CD4-positive, alpha-beta T cell treated with Interleukin-15 for 1 hour (primary cell): ENCODE data around the gene PBOV1.

ENCODE experiments used
- DNase-seq: peaks from one replicate; pipeline ENCODE4 v3.0.0-alpha.2; 2020

The PBOV1 gene

DNA sequence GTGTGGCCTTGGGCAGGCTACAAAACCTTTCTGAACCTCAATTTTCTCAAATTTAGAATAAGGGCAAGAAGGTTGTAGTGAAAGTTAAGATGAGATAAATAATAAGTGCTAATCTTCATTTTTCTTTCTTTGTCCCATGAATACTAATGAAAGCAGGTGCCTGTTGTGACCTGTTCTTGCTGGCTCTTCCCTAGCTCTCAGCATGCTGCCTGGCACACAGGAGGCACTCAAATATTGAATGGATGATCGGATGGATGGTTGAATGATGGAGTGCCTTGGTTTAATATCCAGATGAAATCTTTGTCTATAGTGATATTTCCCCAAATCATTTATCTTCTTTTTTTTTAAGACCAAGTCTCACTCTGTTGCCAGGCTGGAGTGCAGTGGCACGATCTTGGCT, 15.0 kb downstream of the PBOV1 start:
- DNase-seq: no peak

DNA sequence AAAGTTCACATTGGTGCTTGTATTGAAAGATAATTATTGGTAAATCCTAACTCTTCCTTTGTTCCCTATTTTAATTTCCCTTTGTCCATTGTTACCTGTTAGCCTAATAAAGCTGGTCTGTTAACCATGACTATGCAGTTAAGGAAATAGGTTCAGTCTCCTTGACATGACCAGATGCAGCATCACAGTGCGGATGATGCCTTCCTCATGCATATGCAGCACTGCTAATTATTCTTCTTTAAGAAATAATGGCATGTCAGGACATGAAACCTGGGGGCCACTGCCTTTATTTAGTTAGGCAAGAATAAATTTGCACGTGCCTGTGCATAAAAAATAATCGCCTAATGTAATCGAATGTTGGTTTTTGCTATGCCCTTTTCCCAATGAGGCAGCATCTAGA, 16.5 kb downstream of the PBOV1 start:
- no peak for DNase-seq

DNA sequence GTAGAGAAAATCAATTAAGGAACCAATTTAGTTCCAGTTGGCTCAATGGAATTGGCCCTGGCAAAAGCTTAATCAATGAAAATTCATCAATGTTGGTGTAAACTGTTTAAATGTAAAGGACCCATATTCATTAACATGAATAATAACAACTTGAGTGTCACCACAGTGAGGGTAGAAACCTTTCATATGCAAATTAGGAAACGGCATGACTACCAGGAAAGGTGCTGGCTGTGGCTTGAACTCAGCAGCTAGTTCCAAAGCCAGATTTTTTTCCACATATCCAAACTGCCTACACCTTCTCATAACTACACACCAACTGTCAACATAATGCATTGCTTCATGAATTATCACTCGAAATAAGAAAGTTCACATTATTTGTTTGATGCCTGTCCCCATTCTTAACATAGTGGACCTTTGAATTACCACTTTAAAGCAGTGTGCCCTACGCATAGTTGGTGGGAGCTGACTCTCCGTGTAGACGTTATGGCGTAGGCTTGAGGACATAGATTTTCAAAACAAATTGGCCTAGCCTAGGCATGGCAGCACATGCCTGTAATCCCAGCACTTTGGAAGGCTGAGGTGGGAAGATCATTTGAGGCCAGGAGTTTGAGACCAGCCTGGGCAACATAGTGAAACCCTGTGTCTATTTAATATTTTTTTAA, 19.7 kb downstream of the PBOV1 start:
- no peak for DNase-seq

DNA sequence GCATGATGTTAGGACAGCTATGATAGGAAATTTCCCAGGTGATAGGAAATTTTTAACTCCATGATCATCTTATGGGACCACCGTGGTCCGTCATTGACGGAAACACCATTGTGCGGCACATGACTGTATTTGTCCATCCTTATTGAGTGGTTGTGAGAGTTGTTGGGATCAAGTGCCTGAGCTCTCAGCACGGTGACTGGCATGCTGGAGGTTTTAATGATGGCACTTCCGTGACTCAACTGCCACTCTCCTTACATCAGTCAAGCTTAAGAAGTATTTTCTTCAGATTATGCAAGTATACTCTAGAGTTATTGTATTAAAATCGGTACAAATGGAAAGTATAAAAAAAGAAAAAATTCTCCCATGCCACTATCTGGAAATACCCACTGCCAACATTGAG, 20.7 kb downstream of the PBOV1 start:
- DNase-seq: no peak

DNA sequence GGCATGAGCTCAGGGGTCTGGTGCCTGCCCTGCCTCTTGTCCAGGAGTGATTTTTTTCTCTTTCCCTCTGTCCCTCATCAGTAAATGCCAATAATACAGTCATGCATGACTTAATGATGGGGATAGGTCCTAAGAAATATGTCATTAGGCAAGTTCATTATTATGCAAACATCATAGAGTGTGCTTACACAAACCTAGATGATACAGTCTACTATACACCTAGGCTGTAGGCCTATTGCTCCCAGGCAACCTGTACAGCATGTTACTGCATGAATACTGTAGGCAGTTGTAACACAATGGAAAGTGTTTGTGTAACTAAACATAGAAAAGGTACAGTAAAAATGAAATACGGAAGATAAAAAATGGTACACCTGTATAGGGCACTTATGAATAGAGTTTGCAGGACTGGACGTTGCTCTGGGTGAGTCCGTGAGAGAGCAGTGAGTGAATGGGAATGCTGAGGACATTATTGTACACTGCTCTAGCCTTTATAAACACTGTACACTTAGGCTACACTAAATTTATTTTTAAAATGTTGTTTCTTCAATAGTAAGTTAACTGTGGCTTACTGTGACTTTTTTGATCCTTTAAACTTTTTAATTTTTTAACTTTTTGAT, 22.1 kb downstream of the PBOV1 start:
- no peak for DNase-seq

DNA sequence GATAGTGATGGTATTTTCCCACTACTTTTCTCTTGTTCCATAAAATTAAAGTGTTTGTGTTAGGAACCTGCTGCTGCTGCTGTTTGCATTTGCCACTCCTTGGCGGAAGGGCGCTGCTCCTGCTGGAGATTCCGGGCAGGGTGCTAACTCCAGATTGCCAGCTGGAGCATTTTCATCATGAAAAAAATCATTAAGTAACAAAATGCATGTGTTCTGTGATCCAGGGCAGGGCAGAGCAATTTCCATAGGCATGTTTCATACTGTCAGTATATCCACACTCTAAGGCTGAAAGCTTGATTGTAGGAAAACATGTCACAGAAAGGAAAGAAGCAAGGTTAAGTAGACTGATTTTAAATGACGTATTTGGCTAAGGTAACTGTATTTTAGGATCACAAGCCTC, 24.0 kb downstream of the PBOV1 start:
- no peak for DNase-seq

DNA sequence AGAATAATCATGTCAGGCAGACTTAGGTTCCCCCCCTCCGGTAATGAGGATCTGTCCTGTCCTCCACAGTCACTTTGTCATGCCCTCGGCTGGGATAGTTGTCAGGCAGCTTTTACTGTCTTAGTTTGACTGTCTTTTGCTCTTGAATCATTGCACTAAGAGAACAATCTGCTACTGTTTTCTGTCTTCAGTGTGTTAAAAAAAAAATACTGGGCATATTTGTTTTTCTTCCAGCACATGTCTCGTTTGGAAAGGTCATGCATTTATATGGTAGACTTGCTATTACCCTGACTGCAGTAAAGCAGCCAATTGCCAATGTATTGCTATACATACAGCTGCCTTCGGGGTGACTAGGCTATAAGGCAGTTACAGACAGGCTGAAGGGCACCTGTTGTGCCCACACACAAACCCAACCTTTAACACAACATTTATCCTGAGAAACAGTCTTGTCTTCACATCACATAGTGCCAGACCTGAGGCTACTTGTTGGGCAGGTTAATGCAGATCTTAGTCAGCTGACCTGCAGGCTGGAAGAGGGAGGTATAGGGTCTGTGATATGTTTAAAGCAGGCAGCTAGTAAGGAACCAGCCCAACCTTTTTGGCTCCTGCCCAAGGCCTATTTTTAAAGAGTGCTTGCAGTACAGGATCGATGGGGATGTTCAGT, 29.9 kb downstream of the PBOV1 start:
- no peak for DNase-seq

DNA sequence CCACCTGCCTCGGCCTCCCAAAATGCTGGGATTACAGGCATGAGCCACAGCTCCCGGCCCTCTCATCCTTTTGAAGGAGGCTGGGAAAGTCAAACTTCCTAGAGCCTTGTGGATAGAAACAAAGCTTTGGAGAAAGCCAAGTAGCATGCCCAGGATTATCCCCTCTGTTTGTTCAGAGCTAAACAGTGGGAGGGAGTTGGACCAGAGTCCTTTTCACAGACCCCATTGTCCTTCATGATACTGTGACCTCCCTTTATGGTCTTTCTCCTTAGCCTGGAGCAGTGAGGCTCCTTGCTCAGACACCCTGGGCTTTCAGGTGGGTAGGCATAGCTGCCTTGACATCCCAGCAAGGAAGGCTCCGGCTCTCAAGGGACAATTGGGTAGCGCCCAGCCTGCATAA, 31.1 kb downstream of the PBOV1 start:
- DNase-seq: no peak

DNA sequence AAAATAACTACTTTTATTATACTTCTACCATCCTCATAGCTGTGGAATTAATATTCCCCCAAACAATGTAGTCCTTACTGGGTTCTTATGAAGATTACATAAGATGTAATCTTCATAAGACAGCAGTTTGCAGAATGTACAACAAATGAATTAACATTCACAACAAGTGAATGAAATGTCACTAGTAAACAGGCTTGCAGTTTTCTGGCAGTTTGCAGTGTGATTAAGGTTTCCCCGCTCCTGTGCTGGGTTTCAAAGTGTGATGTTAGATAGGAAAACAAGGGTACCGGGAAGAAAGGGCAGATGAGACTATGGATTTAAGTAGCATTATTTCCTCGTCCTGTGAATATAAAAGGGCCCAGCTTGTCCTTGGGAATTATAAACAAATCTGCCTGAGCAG, 34.1 kb downstream of the PBOV1 start:
- DNase-seq: no peak

DNA sequence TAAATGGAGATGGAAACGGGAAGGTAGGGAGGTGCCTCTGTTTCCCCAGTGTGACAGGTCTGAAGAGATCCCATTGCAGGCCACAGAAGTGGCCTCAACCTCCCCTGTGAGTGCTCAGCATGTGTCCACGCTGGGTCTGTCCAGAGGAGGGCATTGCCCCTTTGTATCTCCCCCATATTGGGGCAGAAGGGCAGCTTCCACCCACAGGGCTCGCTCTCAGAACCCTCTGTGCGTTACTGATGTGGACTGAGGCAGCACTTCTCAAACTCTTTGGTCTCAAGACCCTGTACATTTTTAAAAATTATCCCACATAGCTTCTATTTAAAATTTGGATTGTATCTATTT, 34.5 kb downstream of the PBOV1 start:
- no peak for DNase-seq

DNA sequence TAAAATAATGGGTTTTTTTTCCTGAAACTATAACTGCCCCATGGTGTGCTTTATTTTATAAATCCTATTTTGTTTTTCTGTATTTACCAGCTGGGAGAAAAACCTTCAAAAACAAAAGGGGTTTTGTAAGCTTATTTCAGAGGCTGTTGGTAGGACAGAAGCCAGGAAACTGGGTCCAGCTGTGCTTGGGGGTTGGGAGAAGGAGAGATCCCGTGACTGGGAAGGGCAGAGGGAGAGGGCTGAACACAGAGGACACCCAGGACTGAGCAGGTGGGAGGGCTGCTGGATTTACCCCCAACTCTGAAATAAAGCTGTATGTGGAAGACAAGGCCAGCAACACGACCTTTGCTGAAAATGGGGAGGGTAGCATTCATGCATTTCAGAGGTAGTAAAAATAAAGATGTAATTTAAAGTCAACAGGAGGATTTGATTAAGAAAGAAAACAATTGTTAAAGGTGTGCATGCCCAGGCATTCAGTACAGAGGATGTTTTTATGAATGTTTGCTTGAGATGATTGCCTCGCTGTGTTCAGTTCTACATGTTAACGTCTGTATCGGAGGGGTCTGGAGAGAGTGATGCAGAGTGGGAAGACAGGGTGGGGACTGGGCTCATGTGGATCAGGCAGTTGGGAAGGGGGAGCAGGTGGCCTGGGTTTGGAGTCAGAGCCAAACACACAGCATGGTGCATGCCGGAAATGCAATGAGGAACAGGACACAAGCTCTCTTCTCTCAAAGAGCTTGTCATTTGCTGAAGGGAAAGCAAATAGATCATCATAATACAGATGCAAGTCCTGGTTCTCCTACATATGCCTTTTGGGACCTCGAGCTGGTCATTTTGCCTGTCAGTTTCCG, 35.1 kb downstream of the PBOV1 start:
- no peak for DNase-seq

DNA sequence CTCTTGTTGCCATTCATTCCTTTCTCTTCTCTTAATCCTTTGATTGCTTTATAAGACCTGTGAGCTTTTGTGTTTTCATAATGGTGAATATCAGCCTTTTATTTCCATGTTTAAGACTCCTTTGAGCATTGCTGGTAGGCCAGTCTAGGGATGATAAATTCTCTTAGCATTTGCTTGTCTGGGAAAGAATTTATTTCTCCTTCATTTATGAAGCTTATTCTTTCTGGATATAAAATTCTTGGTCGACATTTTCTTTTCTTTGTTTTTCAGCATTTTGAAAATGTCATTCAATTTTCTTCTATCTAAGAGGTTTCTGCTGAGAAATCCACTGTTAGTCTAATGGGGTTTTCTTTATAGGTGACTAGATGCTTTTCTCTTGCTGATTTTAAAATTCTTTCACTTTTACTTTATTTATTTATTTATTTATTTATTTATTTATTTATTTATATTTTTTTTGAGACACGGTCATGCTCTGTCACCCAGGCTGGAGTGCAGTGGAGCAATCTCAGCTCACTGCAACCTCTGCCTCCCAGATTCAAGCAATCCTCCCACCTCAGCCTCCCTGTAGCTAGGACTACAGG, 41.5 kb downstream of the PBOV1 start:
- DNase-seq: no peak

DNA sequence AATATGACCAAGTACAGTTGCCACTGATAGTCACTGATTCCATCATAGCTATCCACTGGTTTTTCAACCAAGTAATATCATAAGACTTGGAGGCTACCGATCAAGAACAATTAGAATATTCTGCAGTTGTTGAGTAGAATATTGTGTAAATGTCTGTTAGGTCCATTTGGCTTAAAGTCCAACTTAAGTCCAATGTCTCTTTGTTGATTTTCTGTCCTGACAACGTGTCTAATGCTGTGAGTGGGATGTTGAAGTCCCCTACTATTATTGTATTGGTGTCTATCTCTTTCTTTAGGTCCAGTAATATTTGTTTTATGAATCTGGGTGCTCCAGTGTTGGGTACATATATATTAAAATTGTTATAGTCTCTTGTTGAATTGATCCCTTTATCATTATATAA, 42.7 kb downstream of the PBOV1 start:
- no peak for DNase-seq
